Sigmoid colon (tissue), 7 donors: ENCODE data around the gene SLC44A4. TPM values are rescaled to one million over a fixed set of nuclear protein-coding genes. Genes with fewer than 3 reads are reported as not detected.
A peak's percentile ranks its signal among the peaks of the same experiment; 100 is the strongest.
"Not testable (repeated sequence)": the region's sequence is repeated elsewhere in the genome, so short reads cannot be mapped to it uniquely, and the experiment has no call there.

Experiments
- DNase-seq: peaks from one replicate; pipeline ENCODE4 v3.0.0-alpha.2; 2019
- H3K27ac ChIP-seq, 4 donors: fragments of 200-600 bp; sonication (generic); one replicate each; pipeline ENCODE4 v1.5.1; 2016 to 2019; ENCODE audit warnings: mild to moderate bottlenecking in 1 of 4
- H3K27me3 ChIP-seq, 3 donors: fragments of 200-600 bp; sonication (generic); one replicate each; pipeline ENCODE4 v1.5.1; 2019; ENCODE audit warnings: mild to moderate bottlenecking in 1 of 3
- H3K36me3 ChIP-seq, 4 donors: fragments of 200-600 bp; sonication (generic); one replicate each; pipeline ENCODE4 v1.5.1; 2016 to 2019
- H3K4me1 ChIP-seq, 4 donors: fragments of 200-600 bp; sonication (generic); one replicate each; pipeline ENCODE4 v1.5.1; 2017 to 2019
- H3K4me3 ChIP-seq, 4 donors: fragments of 200-600 bp; sonication (generic); one replicate each; pipeline ENCODE4 v1.5.1; 2017 to 2019; ENCODE audit warnings: mild to moderate bottlenecking in 2 of 4, moderate library complexity in 1 of 4
- H3K9me3 ChIP-seq, 4 donors: fragments of 200-600 bp in 3 of 4; sonication (generic) in 3 of 4; one replicate each; pipeline versions ENCODE4 v1.5.1 to v1.6.1; 2013 to 2019
- EP300 ChIP-seq, 4 donors: sonication (generic); formaldehyde crosslinking; IDR thresholded peaks; one replicate each; pipeline ENCODE4 v1.6.1; 2017; ENCODE audit warnings: antibody characterized with exemption in 4 of 4
- POLR2A ChIP-seq, 2 donors: fragments of 450-650 bp; IDR thresholded peaks; one replicate each; pipeline ENCODE4 v1.6.1; 2016; ENCODE audit warnings: antibody characterized with exemption in 2 of 2, mild to moderate bottlenecking in 2 of 2, moderate library complexity in 2 of 2
- POLR2AphosphoS5 ChIP-seq, 4 donors: sonication (generic); formaldehyde crosslinking; IDR thresholded peaks; one replicate each; pipeline ENCODE4 v1.6.1; 2017; ENCODE audit warnings: antibody characterized with exemption in 4 of 4
- WGBS, 2 donors: extraction: QIAGEN DNeasy Blood & Tissue Kit; methylation state at CpG; one replicate each; pipeline ENCODE4 v1.1.7; 2013; 5-methylcytosine and 5-hydroxymethylcytosine counted together
- intact Hi-C: fragments of 100-400 bp; cut with DNase I; formaldehyde crosslinking; loops from one replicate; pipeline ENCODE4 v1.15.1; 2023
- polyA plus RNA-seq, 3 donors: library from polyadenylated mRNA; stranded (reverse); fragments of 200-250 nt; gene quantifications; one replicate each; pipeline ENCODE4 v1.2.3, GENCODE V29; 2013
- small RNA-seq, 3 donors: library from RNA; depleted of rRNA; stranded (forward); fragments of <200 nt; gene quantifications; one replicate each; pipeline ENCODE3, GENCODE V24; 2016
- total RNA-seq, 4 donors: library from RNA; depleted of rRNA; stranded (reverse); fragments of >200 nt; gene quantifications; one replicate each; pipeline ENCODE4 v1.1.0, GENCODE V29; 2016
- TF ChIP-seq, protein P1 (sequence below), 4 experiments: fragments of 450-650 bp in 3 of 4; fragments of 200-600 bp in 1 of 4; IDR thresholded peaks; one replicate each; pipeline ENCODE4 v1.5.1; 2016 to 2019; ENCODE audit warnings: antibody characterized with exemption in 4 of 4, mild to moderate bottlenecking in 3 of 4, moderate library complexity in 2 of 4
- donor health status: healthy with polysubstance abuse.
- donor health status: Bipolar disorder and iron deficiency.
- donor health status: healthy.

SLC44A4 gene
- total and polyA plus RNA-seq, 7 donors, result 1.4 to 252 (median 78.1) TPM; not detected in 2

DNA sequence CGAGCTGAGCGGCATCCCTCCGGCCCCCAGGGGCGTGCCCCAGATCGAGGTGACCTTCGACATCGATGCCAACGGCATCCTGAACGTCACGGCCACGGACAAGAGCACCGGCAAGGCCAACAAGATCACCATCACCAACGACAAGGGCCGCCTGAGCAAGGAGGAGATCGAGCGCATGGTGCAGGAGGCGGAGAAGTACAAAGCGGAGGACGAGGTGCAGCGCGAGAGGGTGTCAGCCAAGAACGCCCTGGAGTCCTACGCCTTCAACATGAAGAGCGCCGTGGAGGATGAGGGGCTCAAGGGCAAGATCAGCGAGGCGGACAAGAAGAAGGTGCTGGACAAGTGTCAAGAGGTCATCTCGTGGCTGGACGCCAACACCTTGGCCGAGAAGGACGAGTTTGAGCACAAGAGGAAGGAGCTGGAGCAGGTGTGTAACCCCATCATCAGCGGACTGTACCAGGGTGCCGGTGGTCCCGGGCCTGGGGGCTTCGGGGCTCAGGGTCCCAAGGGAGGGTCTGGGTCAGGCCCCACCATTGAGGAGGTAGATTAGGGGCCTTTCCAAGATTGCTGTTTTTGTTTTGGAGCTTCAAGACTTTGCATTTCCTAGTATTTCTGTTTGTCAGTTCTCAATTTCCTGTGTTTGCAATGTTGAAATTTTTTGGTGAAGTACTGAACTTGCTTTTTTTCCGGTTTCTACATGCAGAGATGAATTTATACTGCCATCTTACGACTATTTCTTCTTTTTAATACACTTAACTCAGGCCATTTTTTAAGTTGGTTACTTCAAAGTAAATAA is 61.5 kb downstream of the SLC44A4 start:
- peak overlapping the region; percentile 22 to 53 (median 46) for H3K4me3 ChIP-seq
- H3K36me3 ChIP-seq, H3K27me3 ChIP-seq, DNase-seq, intact Hi-C loops, H3K9me3 ChIP-seq: not testable (repeated sequence)
- TF ChIP-seq POLR2AphosphoS5 (IDR thresholded peaks at IDR 0.05), result peak in 1 of 4 donors; percentile 29
- H3K27ac ChIP-seq, result peak overlapping the region; percentile 93 to 98 (median 95)
- H3K4me1 ChIP-seq, result peaks cover 0 to 55% (median 52%) of the 10 kb centered on the region in 4 donors
- 43 to 56% methylated on average over 15 to 16 of the region's 37 CpGs for WGBS, 2 donors

DNA sequence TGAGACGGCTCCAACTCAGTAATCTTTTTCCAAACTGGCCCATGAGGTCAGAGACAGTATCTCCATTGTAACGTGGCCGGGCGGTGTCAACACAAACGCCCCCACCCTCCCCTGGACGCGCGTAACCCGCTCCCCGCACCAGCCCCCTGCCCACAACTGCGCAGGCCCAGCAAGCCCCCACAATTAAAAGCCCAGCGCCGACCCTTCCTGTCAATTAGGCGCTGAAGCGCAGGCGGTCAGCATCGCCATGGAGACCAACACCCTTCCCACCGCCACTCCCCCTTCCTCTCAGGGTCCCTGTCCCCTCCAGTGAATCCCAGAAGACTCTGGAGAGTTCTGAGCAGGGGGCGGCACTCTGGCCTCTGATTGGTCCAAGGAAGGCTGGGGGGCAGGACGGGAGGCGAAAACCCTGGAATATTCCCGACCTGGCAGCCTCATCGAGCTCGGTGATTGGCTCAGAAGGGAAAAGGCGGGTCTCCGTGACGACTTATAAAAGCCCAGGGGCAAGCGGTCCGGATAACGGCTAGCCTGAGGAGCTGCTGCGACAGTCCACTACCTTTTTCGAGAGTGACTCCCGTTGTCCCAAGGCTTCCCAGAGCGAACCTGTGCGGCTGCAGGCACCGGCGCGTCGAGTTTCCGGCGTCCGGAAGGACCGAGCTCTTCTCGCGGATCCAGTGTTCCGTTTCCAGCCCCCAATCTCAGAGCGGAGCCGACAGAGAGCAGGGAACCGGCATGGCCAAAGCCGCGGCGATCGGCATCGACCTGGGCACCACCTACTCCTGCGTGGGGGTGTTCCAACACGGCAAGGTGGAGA is 63.6 kb downstream of the SLC44A4 start, which contains the start of the genes HSPA1A and HSPA1L:
Gene HSPA1A (plus strand): TSS at position 519 of the 814 bp plus-strand sequence. CDS start 214 bp downstream, at position 733.
Gene HSPA1L (minus strand): TSS at position 259 of the 814 bp plus-strand sequence. CDS start 3,311 bp downstream, outside the sequence.
- Histone ChIP-seq H3K36me3 (no peaks in the 10 kb centered on the region), H3K27ac (peak within 1 kb of the TSS; percentile 95 to 100 (median 99)), H3K9me3 (no peaks in the 10 kb centered on the region), H3K4me3 (peak within 1 kb of the TSS; percentile 61 to 78 (median 65)), H3K4me1 (peaks cover 0 to 41% (median 39%) of the 10 kb centered on the region in 4 donors), H3K27me3 (no peaks in the 10 kb centered on the region)
- intact Hi-C loops, result no loop called here
- WGBS, 2 donors, result 1% methylated on average over 56 of the region's 56 CpGs
- peak; percentile 99 for DNase-seq
- TF ChIP-seq, protein P1, sequence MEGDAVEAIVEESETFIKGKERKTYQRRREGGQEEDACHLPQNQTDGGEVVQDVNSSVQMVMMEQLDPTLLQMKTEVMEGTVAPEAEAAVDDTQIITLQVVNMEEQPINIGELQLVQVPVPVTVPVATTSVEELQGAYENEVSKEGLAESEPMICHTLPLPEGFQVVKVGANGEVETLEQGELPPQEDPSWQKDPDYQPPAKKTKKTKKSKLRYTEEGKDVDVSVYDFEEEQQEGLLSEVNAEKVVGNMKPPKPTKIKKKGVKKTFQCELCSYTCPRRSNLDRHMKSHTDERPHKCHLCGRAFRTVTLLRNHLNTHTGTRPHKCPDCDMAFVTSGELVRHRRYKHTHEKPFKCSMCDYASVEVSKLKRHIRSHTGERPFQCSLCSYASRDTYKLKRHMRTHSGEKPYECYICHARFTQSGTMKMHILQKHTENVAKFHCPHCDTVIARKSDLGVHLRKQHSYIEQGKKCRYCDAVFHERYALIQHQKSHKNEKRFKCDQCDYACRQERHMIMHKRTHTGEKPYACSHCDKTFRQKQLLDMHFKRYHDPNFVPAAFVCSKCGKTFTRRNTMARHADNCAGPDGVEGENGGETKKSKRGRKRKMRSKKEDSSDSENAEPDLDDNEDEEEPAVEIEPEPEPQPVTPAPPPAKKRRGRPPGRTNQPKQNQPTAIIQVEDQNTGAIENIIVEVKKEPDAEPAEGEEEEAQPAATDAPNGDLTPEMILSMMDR (IDR thresholded peaks at IDR 0.05), result no peak
- TF ChIP-seq EP300 (IDR thresholded peaks at IDR 0.05) (peak in 1 of 4 donors; percentile 74), POLR2AphosphoS5 (IDR thresholded peaks at IDR 0.05) (peak; percentile 100), POLR2A (IDR thresholded peaks at IDR 0.05) (peak; percentile 100)

DNA sequence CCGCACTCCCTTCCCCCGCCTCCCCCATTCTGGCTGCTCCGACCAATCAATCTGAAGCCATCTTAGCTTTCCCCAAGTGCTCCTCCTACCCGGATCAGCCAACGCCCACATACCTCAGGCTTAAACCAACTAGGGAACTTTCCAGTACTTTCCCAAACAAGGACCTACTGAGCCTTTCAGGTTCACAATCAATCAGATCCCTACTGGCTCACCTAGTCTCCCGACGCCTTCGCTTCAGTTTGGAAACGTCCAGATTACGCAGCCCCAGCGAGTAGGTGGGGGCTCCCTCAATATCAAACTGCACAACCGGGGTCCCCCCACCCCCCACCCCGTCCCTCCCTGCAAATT is 64.1 kb downstream of the SLC44A4 start:
- Histone ChIP-seq H3K36me3 (no peaks in the 10 kb centered on the region), H3K27me3 (no peaks in the 10 kb centered on the region), H3K9me3 (no peaks in the 10 kb centered on the region), H3K4me1 (peaks cover 0 to 35% (median 34%) of the 10 kb centered on the region in 4 donors), H3K4me3 (peak overlapping the region; percentile 42 to 67 (median 62)), H3K27ac (peak overlapping the region; percentile 95 to 100 (median 99))
- intact Hi-C loops, result no loop called here
- 1% methylated on average over 13 of the region's 13 CpGs for WGBS, 2 donors
- TF ChIP-seq EP300 (IDR thresholded peaks at IDR 0.05) (peak in 1 of 4 donors; percentile 80), POLR2A (IDR thresholded peaks at IDR 0.05) (peak in 1 of 2 donors; percentile 60), POLR2AphosphoS5 (IDR thresholded peaks at IDR 0.05) (peak; percentile 76 to 95 (median 84))
- TF ChIP-seq, protein P1 (IDR thresholded peaks at IDR 0.05), result no peak
- DNase-seq, result peak; percentile 99

DNA sequence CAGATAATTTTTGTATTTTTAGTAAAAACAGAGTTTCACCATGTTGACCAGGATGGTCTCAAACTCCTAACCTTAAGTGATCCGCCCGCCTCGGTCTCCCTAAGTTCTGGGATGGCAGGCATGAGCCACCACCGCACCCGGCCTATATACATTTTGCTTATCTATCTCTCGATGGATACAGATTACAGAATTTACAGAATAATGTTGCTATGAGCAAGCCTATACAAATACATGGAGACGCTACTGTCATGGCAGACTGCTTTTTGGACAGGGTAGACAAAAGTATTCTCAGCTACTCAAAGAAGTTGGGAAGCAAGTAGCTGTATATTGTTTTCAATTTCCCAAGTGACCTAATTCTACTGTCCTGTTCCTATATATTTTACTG is 65.3 kb downstream of the SLC44A4 start:
- WGBS, 2 donors, result 92 to 94% methylated on average over 7 of the region's 7 CpGs
- no peak for TF ChIP-seq POLR2AphosphoS5 (IDR thresholded peaks at IDR 0.05)
- TF ChIP-seq, protein P1 (IDR thresholded peaks at IDR 0.05), result no peak
- TF ChIP-seq EP300 (IDR thresholded peaks at IDR 0.05), result no peak
- no peak for TF ChIP-seq POLR2A (IDR thresholded peaks at IDR 0.05)
- Histone ChIP-seq H3K9me3 (no peaks in the 10 kb centered on the region), H3K27me3 (no peaks in the 10 kb centered on the region), H3K4me3 (peak overlapping the region in 2 of 4 donors; percentile 61 to 67), H3K27ac (peak overlapping the region; percentile 95 to 100 (median 99)), H3K4me1 (peaks cover 0 to 24% (median 23%) of the 10 kb centered on the region in 4 donors), H3K36me3 (no peaks in the 10 kb centered on the region)
- intact Hi-C loops, result no loop called here
- no peak for DNase-seq

Small RNAs within 50 kb of the gene (small RNA-seq; reads per million reads assigned to genes)
- gene SNORD48 (287 to 1,261 (median 428) reads per million in 3 donors), gene SNORD52 (0 reads per million in 3 donors)

Other genes starting within 250 kb of the SLC44A4 start
Only the 30 nearest of the 35 such genes appear.
- gene GPANK1, start 214.0 kb downstream of the SLC44A4 start, total RNA-seq, result 10 to 100 TPM; 17.2 to 29.6 (median 26.4) TPM
- 10 to 100 TPM; 15.3 to 22.8 (median 18.3) TPM for gene GPANK1, start 214.0 kb downstream of the SLC44A4 start, polyA plus RNA-seq
- gene CSNK2B, start 212.9 kb downstream of the SLC44A4 start, total RNA-seq, result 100 to 1,000 TPM; 188 to 227 (median 209) TPM
- gene CSNK2B, start 212.9 kb downstream of the SLC44A4 start, polyA plus RNA-seq, result 100 to 1,000 TPM; 198 to 232 (median 206) TPM
- gene LY6G5B, start 209.0 kb downstream of the SLC44A4 start, total RNA-seq, result 1 to 10 TPM; 2.8 to 10.0 (median 6.5) TPM
- gene LY6G5B, start 209.0 kb downstream of the SLC44A4 start, polyA plus RNA-seq, result 1 to 10 TPM in 1 of 3 donors, under 1 TPM in 1, not detected in 1; 0.60 to 9.1 TPM
- 1 to 10 TPM in 1 of 4 donors, under 1 TPM in 2, not detected in 1; 0.68 to 1.1 (median 0.99) TPM for gene LY6G5C, start 197.9 kb downstream of the SLC44A4 start, total RNA-seq
- 1 to 10 TPM; 1.8 to 3.2 (median 2.7) TPM for gene LY6G5C, start 197.9 kb downstream of the SLC44A4 start, polyA plus RNA-seq
- 10 to 100 TPM; 37.8 to 63.4 (median 51.6) TPM for gene ABHD16A, start 175.7 kb downstream of the SLC44A4 start, total RNA-seq
- 10 to 100 TPM; 16.9 to 52.0 (median 17.4) TPM for gene ABHD16A, start 175.7 kb downstream of the SLC44A4 start, polyA plus RNA-seq
- not detected for gene LY6G6F, start 172.1 kb downstream of the SLC44A4 start, total RNA-seq
- not detected for gene LY6G6F, start 172.1 kb downstream of the SLC44A4 start, polyA plus RNA-seq
- gene LY6G6D, start 163.6 kb downstream of the SLC44A4 start, total RNA-seq, result 10 to 100 TPM in 1 of 4 donors, 1 to 10 TPM in 2, not detected in 1; 2.9 to 21.2 (median 6.4) TPM
- 1 to 10 TPM in 1 of 3 donors, under 1 TPM in 1, not detected in 1; 0.31 to 8.4 TPM for gene LY6G6D, start 163.6 kb downstream of the SLC44A4 start, polyA plus RNA-seq
- not detected for gene LY6G6C, start 157.3 kb downstream of the SLC44A4 start, total RNA-seq
- gene LY6G6C, start 157.3 kb downstream of the SLC44A4 start, polyA plus RNA-seq, result 1 to 10 TPM in 2 of 3 donors, under 1 TPM in 1; 0.07 to 1.2 (median 1.2) TPM
- gene MPIG6B, start 155.6 kb downstream of the SLC44A4 start, total RNA-seq, result not detected
- under 1 TPM in 1 of 3 donors, not detected in 2; 0.13 TPM for gene MPIG6B, start 155.6 kb downstream of the SLC44A4 start, polyA plus RNA-seq
- 100 to 1,000 TPM in 2 of 4 donors, 10 to 100 TPM in 2; 86.7 to 146 (median 107) TPM for gene DDAH2, start 149.7 kb downstream of the SLC44A4 start, total RNA-seq
- gene DDAH2, start 149.7 kb downstream of the SLC44A4 start, polyA plus RNA-seq, result 100 to 1,000 TPM; 137 to 340 (median 213) TPM
- gene CLIC1, start 142.5 kb downstream of the SLC44A4 start, total RNA-seq, result 100 to 1,000 TPM; 172 to 251 (median 214) TPM
- 100 to 1,000 TPM; 623 to 668 (median 634) TPM for gene CLIC1, start 142.5 kb downstream of the SLC44A4 start, polyA plus RNA-seq
- 10 to 100 TPM in 1 of 4 donors, 1 to 10 TPM in 3; 4.2 to 23.5 (median 5.7) TPM for gene MSH5, start 139.0 kb downstream of the SLC44A4 start, total RNA-seq
- gene MSH5, start 139.0 kb downstream of the SLC44A4 start, polyA plus RNA-seq, result 10 to 100 TPM in 1 of 3 donors, 1 to 10 TPM in 1, not detected in 1; 1.6 to 18.7 TPM
- 1 to 10 TPM in 3 of 4 donors, not detected in 1; 1.8 to 6.5 (median 4.2) TPM for gene SAPCD1, start 116.3 kb downstream of the SLC44A4 start, total RNA-seq
- 1 to 10 TPM in 2 of 3 donors, not detected in 1; 1.2 to 8.7 TPM for gene SAPCD1, start 116.3 kb downstream of the SLC44A4 start, polyA plus RNA-seq
- gene VWA7, start 101.7 kb downstream of the SLC44A4 start, total RNA-seq, result 1 to 10 TPM in 1 of 4 donors, under 1 TPM in 2, not detected in 1; 0.14 to 3.9 (median 0.71) TPM
- 1 to 10 TPM; 2.8 to 6.0 (median 3.6) TPM for gene VWA7, start 101.7 kb downstream of the SLC44A4 start, polyA plus RNA-seq
- 10 to 100 TPM; 16.0 to 36.2 (median 27.7) TPM for gene VARS1, start 83.2 kb downstream of the SLC44A4 start, total RNA-seq
- gene VARS1, start 83.2 kb downstream of the SLC44A4 start, polyA plus RNA-seq, result 10 to 100 TPM in 1 of 3 donors, 1 to 10 TPM in 2; 6.0 to 50.9 (median 6.0) TPM
- 10 to 100 TPM; 29.6 to 53.5 (median 48.1) TPM for gene LSM2, start 72.0 kb downstream of the SLC44A4 start, total RNA-seq
- gene LSM2, start 72.0 kb downstream of the SLC44A4 start, polyA plus RNA-seq, result 10 to 100 TPM; 28.4 to 94.7 (median 49.9) TPM
- 1 to 10 TPM; 1.1 to 2.3 (median 1.8) TPM for gene HSPA1L, start 63.7 kb downstream of the SLC44A4 start, total RNA-seq
- 1 to 10 TPM in 1 of 3 donors, under 1 TPM in 2; 0.23 to 1.2 (median 0.60) TPM for gene HSPA1L, start 63.7 kb downstream of the SLC44A4 start, polyA plus RNA-seq
- gene HSPA1A, start 63.5 kb downstream of the SLC44A4 start, total RNA-seq, result 100 to 1,000 TPM; 147 to 321 (median 168) TPM
- 10 to 100 TPM; 39.0 to 70.1 (median 63.1) TPM for gene HSPA1A, start 63.5 kb downstream of the SLC44A4 start, polyA plus RNA-seq
- gene HSPA1B, start 51.3 kb downstream of the SLC44A4 start, total RNA-seq, result 100 to 1,000 TPM in 3 of 4 donors, 10 to 100 TPM in 1; 72.6 to 237 (median 113) TPM
- gene HSPA1B, start 51.3 kb downstream of the SLC44A4 start, polyA plus RNA-seq, result 100 to 1,000 TPM in 1 of 3 donors, 10 to 100 TPM in 2; 63.1 to 116 (median 64.3) TPM
- 10 to 100 TPM; 31.3 to 43.2 (median 33.6) TPM for gene NEU1, start 16.2 kb downstream of the SLC44A4 start, total RNA-seq
- gene NEU1, start 16.2 kb downstream of the SLC44A4 start, polyA plus RNA-seq, result 10 to 100 TPM; 15.0 to 41.1 (median 31.9) TPM
- gene EHMT2, start 18.7 kb upstream of the SLC44A4 start, total RNA-seq, result 10 to 100 TPM; 31.3 to 34.3 (median 33.8) TPM
- gene EHMT2, start 18.7 kb upstream of the SLC44A4 start, polyA plus RNA-seq, result 10 to 100 TPM; 11.8 to 45.0 (median 17.4) TPM
- gene ZBTB12, start 23.1 kb upstream of the SLC44A4 start, total RNA-seq, result 1 to 10 TPM in 3 of 4 donors, under 1 TPM in 1; 0.83 to 2.1 (median 1.1) TPM
- 1 to 10 TPM in 2 of 3 donors, under 1 TPM in 1; 0.92 to 4.3 (median 1.2) TPM for gene ZBTB12, start 23.1 kb upstream of the SLC44A4 start, polyA plus RNA-seq
- gene C2, start 48.7 kb upstream of the SLC44A4 start, total RNA-seq, result 10 to 100 TPM in 3 of 4 donors, 1 to 10 TPM in 1; 4.9 to 17.7 (median 13.6) TPM
- gene C2, start 48.7 kb upstream of the SLC44A4 start, polyA plus RNA-seq, result 10 to 100 TPM; 10.2 to 39.2 (median 23.1) TPM
- 10 to 100 TPM; 14.3 to 40.0 (median 28.7) TPM for gene CFB, start 67.1 kb upstream of the SLC44A4 start, total RNA-seq
- gene CFB, start 67.1 kb upstream of the SLC44A4 start, polyA plus RNA-seq, result 100 to 1,000 TPM in 1 of 3 donors, 1 to 10 TPM in 2; 3.6 to 118 (median 9.5) TPM
- 10 to 100 TPM; 60.1 to 96.9 (median 75.8) TPM for gene NELFE, start 80.0 kb upstream of the SLC44A4 start, total RNA-seq
- 10 to 100 TPM; 52.5 to 73.5 (median 58.9) TPM for gene NELFE, start 80.0 kb upstream of the SLC44A4 start, polyA plus RNA-seq
- 10 to 100 TPM; 22.1 to 73.4 (median 33.4) TPM for gene SKIC2, start 80.2 kb upstream of the SLC44A4 start, total RNA-seq
- gene SKIC2, start 80.2 kb upstream of the SLC44A4 start, polyA plus RNA-seq, result 10 to 100 TPM; 25.0 to 68.2 (median 30.6) TPM
- 10 to 100 TPM; 11.4 to 22.7 (median 18.3) TPM for gene DXO, start 93.1 kb upstream of the SLC44A4 start, total RNA-seq
- 10 to 100 TPM in 1 of 3 donors, 1 to 10 TPM in 2; 8.4 to 17.3 (median 9.9) TPM for gene DXO, start 93.1 kb upstream of the SLC44A4 start, polyA plus RNA-seq
- 100 to 1,000 TPM in 3 of 4 donors, 10 to 100 TPM in 1; 46.7 to 254 (median 179) TPM for gene C4A, start 103.1 kb upstream of the SLC44A4 start, total RNA-seq
- gene C4A, start 103.1 kb upstream of the SLC44A4 start, polyA plus RNA-seq, result 10 to 100 TPM in 1 of 3 donors, 1 to 10 TPM in 2; 2.3 to 63.4 (median 3.0) TPM
- 100 to 1,000 TPM in 2 of 4 donors, 10 to 100 TPM in 2; 74.2 to 291 (median 155) TPM for gene C4B, start 135.8 kb upstream of the SLC44A4 start, total RNA-seq
- 10 to 100 TPM in 1 of 3 donors, 1 to 10 TPM in 2; 3.2 to 64.7 (median 4.2) TPM for gene C4B, start 135.8 kb upstream of the SLC44A4 start, polyA plus RNA-seq
- 1 to 10 TPM; 1.1 to 4.9 (median 3.2) TPM for gene CYP21A2, start 159.4 kb upstream of the SLC44A4 start, total RNA-seq
- 1 to 10 TPM in 1 of 3 donors, under 1 TPM in 1, not detected in 1; 0.57 to 1.2 TPM for gene CYP21A2, start 159.4 kb upstream of the SLC44A4 start, polyA plus RNA-seq